Neuron (in vitro differentiated cells): ENCODE data around the gene EXOSC5.
"Not testable (repeated sequence)": the region's sequence is repeated elsewhere in the genome, so short reads cannot be mapped to it uniquely, and the experiment has no call there.

Experiments used
- H2AFZ ChIP-seq: one replicate; pipeline ENCODE4 v1.6.1; 2013; ENCODE audit warnings: low read depth, mild to moderate bottlenecking, inconsistent platforms, low read length, moderate library complexity
- H3K27me3 ChIP-seq: one replicate; pipeline ENCODE4 v1.6.1; 2013; ENCODE audit warnings: low read length; ENCODE audit not compliant: insufficient read depth
- H3K36me3 ChIP-seq: one replicate; pipeline ENCODE4 v1.6.1; 2013; ENCODE audit warnings: low read length; ENCODE audit not compliant: insufficient read depth
- H3K4me1 ChIP-seq: one replicate; pipeline ENCODE4 v1.6.1; 2013; ENCODE audit warnings: low read length; ENCODE audit not compliant: insufficient read depth
- H3K4me3 ChIP-seq: 2 replicates; pipeline ENCODE4 v1.5.1; 2013; ENCODE audit warnings: mild to moderate bottlenecking, low read length, moderate library complexity
- H3K9me3 ChIP-seq: one replicate; pipeline ENCODE4 v1.6.1; 2013; ENCODE audit warnings: low read length

The EXOSC5 gene

DNA sequence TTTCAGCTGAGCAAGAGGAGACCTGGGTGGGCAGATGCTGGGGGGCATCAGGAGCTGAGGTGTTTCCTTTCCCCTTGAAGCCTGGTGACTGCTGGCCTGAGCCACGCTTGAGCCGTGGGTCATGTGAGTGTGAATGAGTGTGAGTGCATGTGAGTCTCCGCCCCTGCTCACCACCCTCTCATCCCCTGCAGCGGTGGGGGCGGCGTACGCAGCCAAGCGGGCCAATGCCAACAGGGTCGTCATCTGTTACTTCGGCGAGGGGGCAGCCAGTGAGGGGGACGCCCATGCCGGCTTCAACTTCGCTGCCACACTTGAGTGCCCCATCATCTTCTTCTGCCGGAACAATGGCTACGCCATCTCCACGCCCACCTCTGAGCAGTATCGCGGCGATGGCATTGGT lies 24.8 kb upstream of the EXOSC5 start:
- Histone ChIP-seq H3K4me3 (no peak overlapping the region), H3K27me3 (no peaks in the 10 kb centered on the region), H3K9me3 (no peaks in the 10 kb centered on the region), H3K4me1 (peaks cover 7% of the 10 kb centered on the region), H3K36me3 (peaks cover 58% of the 10 kb centered on the region), H2AFZ (no peak overlapping the region)

DNA sequence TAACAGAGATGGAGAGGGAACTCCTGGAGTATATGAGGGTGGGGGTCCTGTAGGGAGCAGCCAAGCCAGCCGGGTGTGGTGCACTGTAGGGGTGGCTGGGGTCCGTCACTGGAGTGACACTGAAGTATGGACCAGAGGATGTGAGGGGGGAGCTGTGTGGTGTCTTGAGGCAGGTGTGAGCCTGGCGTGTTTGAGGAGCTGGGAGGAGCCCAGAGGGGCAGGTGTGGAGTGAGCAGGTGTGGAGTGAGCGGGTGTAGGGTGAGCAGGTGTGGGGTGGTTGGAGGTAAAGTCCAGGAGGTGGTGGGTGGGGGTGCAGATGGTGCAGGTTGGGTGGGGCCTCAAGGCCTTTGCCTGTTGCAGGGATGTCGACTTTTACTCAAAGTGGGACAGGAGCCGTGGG lies 24.2 kb upstream of the EXOSC5 start:
- Histone ChIP-seq H3K36me3 (peaks cover 60% of the 10 kb centered on the region), H3K27me3 (no peaks in the 10 kb centered on the region), H3K4me3 (no peak overlapping the region), H2AFZ (no peak overlapping the region), H3K4me1 (peaks cover under 1% of the 10 kb centered on the region), H3K9me3 (no peaks in the 10 kb centered on the region)

DNA sequence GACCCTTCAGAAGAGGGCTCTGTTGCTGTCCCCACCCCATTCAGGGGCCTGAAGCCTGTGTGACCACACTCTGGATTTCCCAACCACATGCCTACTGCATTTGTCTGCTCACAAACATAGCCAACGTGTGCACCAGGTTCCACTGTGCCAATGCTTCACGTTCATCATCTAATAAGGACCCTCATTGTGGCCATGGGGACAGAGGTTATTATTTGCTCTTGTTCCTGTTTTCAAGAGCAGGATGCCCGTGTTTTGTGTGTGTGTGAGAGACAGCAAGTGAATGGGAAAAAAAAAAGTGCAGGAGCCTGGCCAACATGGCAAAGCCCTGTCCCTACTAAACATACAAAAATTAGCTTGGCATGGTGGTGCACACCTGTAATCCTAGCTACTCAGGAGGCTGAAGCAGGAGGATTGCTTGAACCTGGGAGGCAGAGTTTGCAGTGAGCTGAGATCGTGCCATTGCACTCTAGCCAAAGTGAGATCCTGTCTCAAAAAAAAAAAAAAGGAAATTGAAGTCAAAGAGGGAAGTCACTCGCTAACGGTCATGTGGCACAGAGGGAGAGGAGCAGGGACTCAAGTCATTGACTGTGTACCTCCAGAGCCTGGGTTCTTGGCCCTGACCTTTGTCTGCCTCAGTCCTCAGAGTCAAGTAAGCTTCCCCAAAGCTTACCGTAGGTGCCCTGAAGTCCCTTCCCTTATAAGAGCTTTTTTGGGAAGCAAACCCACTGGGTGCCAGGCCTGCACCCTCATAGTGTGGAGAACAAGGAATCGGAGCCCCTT lies 23.1 kb upstream of the EXOSC5 start:
- no peak overlapping the region for H2AFZ ChIP-seq
- H3K36me3 ChIP-seq: peaks cover 57% of the 10 kb centered on the region
- H3K27me3 ChIP-seq: no peaks in the 10 kb centered on the region
- H3K4me3 ChIP-seq: no peak overlapping the region
- H3K4me1 ChIP-seq: no peaks in the 10 kb centered on the region
- no peaks in the 10 kb centered on the region for H3K9me3 ChIP-seq

DNA sequence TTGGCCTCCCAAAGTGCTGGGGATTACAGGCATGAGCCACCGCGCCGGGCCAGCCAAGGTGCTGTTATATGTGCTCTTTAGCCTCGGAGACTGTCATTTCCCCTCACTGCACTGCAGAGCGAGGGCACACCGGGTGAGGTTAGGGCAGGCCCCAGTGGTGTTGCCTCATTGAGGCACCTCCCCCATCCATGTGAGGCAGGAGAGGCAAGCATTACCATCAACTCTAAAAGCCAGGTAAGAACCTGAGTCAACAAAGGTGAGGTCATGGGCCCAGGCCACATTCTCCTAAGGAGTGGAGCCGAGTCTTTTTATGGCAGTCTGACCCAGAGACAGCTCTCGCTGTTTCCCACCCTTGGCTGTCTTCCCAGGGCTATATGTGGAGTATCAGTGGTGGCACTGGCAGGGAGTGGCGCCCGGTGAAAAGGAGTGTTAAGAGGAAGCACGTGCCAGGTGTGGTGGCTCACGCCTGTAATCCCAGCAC lies 19.1 kb upstream of the EXOSC5 start:
- peaks cover 53% of the 10 kb centered on the region for H3K36me3 ChIP-seq
- H3K4me1 ChIP-seq: no peaks in the 10 kb centered on the region
- H3K4me3 ChIP-seq: no peak overlapping the region
- H3K9me3 ChIP-seq: no peaks in the 10 kb centered on the region
- no peak overlapping the region for H2AFZ ChIP-seq
- no peaks in the 10 kb centered on the region for H3K27me3 ChIP-seq

DNA sequence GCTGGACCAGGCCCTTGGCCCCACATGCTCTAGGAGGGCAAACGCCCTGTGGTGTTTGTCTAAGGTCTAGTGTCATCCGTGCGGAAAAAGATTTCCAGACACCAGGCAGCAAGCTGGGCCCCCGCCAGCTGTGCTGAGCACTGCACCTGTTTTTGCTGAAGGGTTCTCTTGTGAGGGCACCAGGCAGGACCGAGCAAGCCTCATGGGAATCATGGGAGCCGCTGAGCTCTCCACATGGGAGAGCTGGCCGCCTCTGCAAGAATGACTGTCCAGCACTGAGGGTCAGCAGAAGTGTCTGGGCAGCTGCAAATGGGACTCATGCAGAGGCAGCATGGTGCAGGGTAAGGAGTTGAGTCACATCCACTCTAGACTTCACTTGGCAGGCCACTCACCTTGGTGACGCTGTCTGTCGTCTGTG lies 18.0 kb upstream of the EXOSC5 start:
- H3K4me1 ChIP-seq: no peaks in the 10 kb centered on the region
- H3K4me3 ChIP-seq: no peak overlapping the region
- no peaks in the 10 kb centered on the region for H3K27me3 ChIP-seq
- no peak overlapping the region for H2AFZ ChIP-seq
- H3K36me3 ChIP-seq: peaks cover 48% of the 10 kb centered on the region
- no peaks in the 10 kb centered on the region for H3K9me3 ChIP-seq

DNA sequence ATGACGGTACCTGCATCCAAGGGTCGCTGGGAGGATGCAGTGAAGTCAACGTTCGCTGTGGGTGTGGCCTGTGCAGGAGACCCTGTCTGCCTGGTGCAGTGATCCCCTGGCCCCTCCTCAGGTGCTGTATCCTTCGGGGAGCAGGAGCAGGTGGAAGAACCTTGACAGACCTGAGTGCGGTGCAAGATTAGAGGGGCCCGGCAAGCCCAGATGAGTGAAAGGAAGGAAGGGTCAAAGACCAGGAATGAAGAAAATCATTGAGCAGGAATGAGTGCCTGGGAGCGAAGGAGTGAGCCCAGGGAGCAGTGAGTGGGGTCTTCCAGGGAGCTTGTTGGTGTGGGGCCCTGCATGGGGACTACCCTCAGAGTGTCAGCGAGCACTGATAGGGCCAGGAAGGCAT lies 17.3 kb upstream of the EXOSC5 start:
- H2AFZ ChIP-seq: no peak overlapping the region

DNA sequence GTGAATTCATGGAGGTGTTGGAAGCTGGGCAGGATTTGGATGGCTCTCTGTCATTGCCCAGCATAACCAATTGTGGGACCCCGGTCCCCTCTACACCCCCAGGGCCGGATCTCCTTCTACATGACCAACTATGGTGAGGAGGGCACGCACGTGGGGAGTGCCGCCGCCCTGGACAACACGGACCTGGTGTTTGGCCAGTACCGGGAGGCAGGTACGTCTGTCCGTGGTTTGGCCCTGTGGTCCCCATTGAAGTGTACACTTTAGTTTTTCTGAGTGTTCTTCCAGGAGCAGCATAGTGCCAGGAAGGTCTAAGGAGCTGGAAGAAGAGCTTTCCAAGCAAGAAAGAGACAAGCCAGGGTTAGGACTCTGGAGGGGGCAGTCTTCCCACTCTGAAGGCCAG lies 16.8 kb upstream of the EXOSC5 start:
- no peak overlapping the region for H3K4me3 ChIP-seq
- no peaks in the 10 kb centered on the region for H3K9me3 ChIP-seq
- no peak overlapping the region for H2AFZ ChIP-seq
- peaks cover 40% of the 10 kb centered on the region for H3K36me3 ChIP-seq
- no peaks in the 10 kb centered on the region for H3K27me3 ChIP-seq
- no peaks in the 10 kb centered on the region for H3K4me1 ChIP-seq

More for the DNA sequence above, 17.3 kb upstream of the EXOSC5 start:
- no peaks in the 10 kb centered on the region for H3K9me3 ChIP-seq
- H3K4me3 ChIP-seq: no peak overlapping the region
- H3K36me3 ChIP-seq: peaks cover 44% of the 10 kb centered on the region
- no peaks in the 10 kb centered on the region for H3K4me1 ChIP-seq
- H3K27me3 ChIP-seq: no peaks in the 10 kb centered on the region

DNA sequence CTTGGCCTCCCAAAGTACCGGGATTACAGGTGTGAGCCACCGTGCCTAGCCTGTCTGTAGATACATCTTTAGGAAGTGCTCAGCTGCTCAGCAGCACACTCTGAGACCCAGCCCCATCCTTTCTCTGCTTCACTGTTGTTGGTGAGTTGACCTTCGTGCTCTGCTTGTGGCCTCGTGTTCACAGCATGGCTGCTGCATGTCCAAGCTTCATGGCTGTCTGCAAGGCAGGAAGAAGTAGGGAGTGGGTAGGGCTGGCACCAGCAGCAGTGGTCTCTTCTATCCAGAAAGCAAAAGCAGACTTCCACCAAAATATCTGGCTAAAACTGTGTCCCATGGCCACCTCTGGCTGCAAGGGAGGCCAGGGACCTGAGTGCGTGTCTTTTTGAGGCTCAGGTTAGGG lies 15.8 kb upstream of the EXOSC5 start:
- H3K36me3 ChIP-seq: peaks cover 35% of the 10 kb centered on the region
- no peaks in the 10 kb centered on the region for H3K4me1 ChIP-seq
- no peaks in the 10 kb centered on the region for H3K9me3 ChIP-seq
- H3K4me3 ChIP-seq: no peak overlapping the region
- no peak overlapping the region for H2AFZ ChIP-seq
- H3K27me3 ChIP-seq: no peaks in the 10 kb centered on the region

DNA sequence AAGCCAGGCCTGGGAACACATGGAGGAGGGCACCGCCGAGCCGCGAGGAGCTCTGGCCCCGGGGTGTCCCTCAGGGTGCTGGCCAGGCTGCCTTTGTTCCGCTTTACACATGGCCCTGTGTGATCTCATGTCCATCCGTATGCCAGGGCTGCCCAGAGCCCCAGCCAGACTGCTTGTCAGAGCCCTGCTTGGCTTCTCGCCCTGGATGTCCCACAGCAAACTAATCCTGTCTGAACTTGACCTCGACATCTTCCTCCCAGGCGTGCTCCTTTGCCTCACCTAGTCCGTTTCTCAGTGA lies 14.8 kb upstream of the EXOSC5 start:
- Histone ChIP-seq H2AFZ (no peak overlapping the region), H3K27me3 (no peaks in the 10 kb centered on the region), H3K4me1 (peaks cover 4% of the 10 kb centered on the region), H3K36me3 (peaks cover 31% of the 10 kb centered on the region), H3K4me3 (no peak overlapping the region), H3K9me3 (no peaks in the 10 kb centered on the region)

DNA sequence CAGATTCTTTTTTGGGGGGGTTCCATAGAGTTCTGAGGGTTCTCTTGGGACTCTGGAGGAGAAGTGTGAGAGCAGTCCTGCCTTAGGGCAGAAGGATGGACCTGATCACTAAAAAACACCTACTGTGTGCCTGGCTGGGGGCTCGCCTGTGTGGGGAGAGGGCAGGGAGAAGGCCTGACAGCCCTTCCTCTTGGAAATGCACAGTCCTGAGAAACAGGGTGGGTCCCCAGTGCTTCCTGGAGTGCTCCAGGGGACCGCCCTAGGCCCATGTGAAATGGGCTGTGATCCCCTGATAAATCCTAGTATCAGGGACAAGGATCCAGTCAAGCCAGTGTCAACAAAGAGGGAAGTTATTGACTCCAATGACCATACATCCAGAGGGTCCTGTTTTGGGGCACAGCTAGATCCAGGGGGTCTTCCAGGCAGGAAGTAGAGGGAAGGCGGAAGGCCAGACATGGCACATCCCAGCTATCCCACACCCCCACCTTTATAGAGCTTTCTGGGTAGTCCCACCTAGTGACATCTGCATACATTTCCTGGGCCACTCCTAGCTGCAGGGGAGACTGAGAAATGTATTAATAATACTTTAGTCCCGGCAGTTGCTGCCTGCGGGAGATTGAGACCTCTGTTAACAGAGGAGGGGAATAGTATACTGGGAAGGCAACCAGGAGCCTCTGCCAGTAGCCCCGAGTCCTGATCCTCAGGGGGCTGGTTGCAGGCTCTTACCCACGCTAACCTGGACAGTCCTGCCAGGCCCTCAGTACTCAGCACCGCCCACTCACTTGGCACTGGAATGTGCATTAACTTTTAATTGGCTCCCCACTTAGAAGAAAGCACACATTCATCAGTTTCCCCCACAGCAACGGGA lies 14.2 kb upstream of the EXOSC5 start:
- Histone ChIP-seq H3K4me1 (peaks cover 4% of the 10 kb centered on the region), H3K27me3 (no peaks in the 10 kb centered on the region), H3K9me3 (no peaks in the 10 kb centered on the region), H3K36me3 (peaks cover 30% of the 10 kb centered on the region), H2AFZ (no peak overlapping the region), H3K4me3 (no peak overlapping the region)

DNA sequence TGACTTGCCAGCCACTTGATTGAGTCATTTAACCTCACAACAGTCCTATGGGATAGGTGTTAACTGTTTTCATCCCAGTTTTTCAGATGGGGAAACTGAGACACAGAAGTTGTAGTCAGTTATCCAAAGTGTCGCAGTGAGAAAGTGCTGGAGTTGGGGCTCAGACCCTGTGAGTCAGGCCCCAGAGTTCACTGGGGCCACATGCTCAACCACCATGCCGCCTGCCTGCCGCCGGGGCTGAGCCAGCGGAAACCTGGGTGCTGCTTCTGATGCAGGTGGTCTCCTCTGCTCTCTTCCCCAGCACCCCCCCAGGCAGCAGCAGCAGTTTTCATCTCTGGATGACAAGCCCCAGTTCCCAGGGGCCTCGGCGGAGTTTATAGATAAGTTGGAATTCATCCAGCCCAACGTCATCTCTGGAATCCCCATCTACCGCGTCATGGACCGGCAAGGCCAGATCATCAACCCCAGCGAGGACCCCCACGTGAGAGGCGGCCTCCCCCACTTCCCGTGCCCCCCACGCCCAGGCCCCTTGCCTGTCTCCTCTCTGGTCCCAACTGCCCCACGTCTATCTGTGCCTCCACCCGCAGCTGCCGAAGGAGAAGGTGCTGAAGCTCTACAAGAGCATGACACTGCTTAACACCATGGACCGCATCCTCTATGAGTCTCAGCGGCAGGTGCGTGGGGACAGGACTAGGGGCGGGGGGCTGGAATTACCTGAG lies 13.3 kb upstream of the EXOSC5 start:
- H3K27me3 ChIP-seq: no peaks in the 10 kb centered on the region
- H2AFZ ChIP-seq: no peak overlapping the region
- H3K36me3 ChIP-seq: peaks cover 28% of the 10 kb centered on the region
- H3K4me3 ChIP-seq: no peak overlapping the region
- peaks cover 4% of the 10 kb centered on the region for H3K4me1 ChIP-seq
- no peaks in the 10 kb centered on the region for H3K9me3 ChIP-seq

DNA sequence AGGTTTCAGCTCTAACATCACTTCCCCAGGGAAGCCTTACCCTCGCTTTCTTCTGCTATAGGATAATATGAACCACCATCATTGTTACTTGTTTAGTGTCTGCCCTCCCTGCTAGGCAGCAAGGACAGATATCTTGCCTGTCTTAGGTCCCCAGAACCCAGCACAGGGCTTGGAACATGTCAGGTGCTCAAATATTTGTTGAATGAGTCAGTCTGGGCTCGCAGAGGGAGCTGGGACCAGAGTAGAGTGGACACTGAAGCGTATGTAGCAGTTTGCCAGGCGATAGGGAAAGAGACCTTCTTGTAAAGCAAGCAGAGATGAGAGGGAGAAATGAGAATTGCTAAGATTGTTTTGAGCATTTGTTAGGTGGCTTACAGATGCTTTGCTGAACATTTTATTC lies 12.1 kb upstream of the EXOSC5 start:
- H3K4me1 ChIP-seq: peaks cover 4% of the 10 kb centered on the region
- H3K36me3 ChIP-seq: peaks cover 17% of the 10 kb centered on the region
- H3K9me3 ChIP-seq: no peaks in the 10 kb centered on the region
- H3K27me3 ChIP-seq: no peaks in the 10 kb centered on the region
- no peak overlapping the region for H2AFZ ChIP-seq
- H3K4me3 ChIP-seq: no peak overlapping the region

DNA sequence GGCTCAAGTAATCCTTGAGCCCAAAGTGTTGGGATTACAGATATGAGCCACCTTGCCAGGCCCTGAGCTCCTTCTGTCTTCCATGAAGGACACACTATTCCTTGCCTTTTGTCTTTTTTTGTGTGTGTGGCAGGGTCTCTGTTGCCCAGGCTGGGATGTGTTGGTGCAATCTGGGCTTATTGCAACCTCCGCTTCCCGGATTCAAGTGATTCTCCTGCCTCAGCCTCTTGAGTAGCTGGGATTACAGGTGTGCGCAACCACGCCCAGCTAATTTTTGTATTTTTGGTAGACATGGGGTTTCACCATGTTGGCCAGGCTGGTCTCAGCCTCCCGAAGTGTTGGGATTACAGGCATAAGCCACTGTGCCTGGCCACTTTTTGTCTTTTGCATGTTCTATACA lies 11.7 kb upstream of the EXOSC5 start:
- H3K36me3 ChIP-seq: peaks cover 13% of the 10 kb centered on the region
- not testable (repeated sequence) for H2AFZ ChIP-seq, H3K4me1 ChIP-seq, H3K27me3 ChIP-seq, H3K9me3 ChIP-seq, H3K4me3 ChIP-seq
